ENCODE data around the gene NCKAP5.
A peak's percentile ranks its signal among the peaks of the same experiment; 100 is the strongest.

DNA sequence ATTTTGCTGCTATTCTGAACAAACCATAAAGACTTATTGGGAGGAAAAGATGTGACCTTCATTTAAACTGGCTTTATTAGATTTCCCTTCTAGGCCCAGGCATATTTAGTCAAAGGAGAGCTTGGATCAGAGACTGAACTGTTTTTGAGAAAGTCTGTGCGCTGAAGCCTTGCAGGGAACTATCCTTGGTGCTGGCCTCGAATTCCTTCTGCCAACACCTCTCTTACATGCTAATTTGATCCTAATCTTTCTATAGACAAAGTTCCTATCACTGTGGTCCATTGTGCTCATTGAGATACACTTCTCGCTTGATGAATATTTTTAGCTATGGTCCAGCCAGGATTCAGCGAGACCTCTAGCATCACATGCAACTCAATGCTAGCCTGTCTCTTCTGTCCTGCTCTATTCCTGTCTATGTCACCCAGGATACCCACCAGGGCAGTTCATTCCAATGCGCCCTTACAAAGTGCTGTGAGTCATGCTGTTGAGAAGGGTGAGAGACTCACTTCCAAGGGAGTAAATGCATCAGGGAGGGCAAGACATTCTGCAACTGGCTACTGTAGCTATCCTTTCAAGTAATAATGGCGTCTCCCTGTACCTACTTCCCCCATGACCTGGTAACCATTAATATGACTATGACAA is 541.6 kb downstream of the NCKAP5 start:
- no peak for TF ChIP-seq NFIC (IDR thresholded peaks at IDR 0.05)
- TF ChIP-seq EP300 (IDR thresholded peaks at IDR 0.05; ENCODE audit: borderline replicate concordance): no peak
- TF ChIP-seq USF1 (IDR thresholded peaks at IDR 0.05): no peak
- TF ChIP-seq RAD21 (IDR thresholded peaks at IDR 0.05; ENCODE audit: low read depth): no peak
- 0 out of 2 replicates have a peak, but pooled peaks have one; percentile 27 for TF ChIP-seq TEAD4 (IDR thresholded peaks at IDR 0.05)
- TF ChIP-seq ZBTB7A (IDR thresholded peaks at IDR 0.05; ENCODE audit: low read depth): no peak
